ENCODE data around the gene BLTP3A. TPM values are rescaled to one million over a fixed set of nuclear protein-coding genes. Genes with fewer than 3 reads are reported as not detected.

BLTP3A gene
- total and polyA plus RNA-seq, 2 of the 13 experiments (the other 11 are each of a cell fraction or from before 2014, with no cell fraction given) = 22.1 to 24.0 TPM

GRCh38 chr6:34836008-34836407 is 44.1 kb downstream of the BLTP3A start (continued):
- TF ChIP-seq, protein P1, sequence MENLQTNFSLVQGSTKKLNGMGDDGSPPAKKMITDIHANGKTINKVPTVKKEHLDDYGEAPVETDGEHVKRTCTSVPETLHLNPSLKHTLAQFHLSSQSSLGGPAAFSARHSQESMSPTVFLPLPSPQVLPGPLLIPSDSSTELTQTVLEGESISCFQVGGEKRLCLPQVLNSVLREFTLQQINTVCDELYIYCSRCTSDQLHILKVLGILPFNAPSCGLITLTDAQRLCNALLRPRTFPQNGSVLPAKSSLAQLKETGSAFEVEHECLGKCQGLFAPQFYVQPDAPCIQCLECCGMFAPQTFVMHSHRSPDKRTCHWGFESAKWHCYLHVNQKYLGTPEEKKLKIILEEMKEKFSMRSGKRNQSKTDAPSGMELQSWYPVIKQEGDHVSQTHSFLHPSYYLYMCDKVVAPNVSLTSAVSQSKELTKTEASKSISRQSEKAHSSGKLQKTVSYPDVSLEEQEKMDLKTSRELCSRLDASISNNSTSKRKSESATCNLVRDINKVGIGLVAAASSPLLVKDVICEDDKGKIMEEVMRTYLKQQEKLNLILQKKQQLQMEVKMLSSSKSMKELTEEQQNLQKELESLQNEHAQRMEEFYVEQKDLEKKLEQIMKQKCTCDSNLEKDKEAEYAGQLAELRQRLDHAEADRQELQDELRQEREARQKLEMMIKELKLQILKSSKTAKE (CRISPR knock-in tag; IDR thresholded peaks at IDR 0.05; ENCODE audit: borderline replicate concordance) = no peak

DNA sequence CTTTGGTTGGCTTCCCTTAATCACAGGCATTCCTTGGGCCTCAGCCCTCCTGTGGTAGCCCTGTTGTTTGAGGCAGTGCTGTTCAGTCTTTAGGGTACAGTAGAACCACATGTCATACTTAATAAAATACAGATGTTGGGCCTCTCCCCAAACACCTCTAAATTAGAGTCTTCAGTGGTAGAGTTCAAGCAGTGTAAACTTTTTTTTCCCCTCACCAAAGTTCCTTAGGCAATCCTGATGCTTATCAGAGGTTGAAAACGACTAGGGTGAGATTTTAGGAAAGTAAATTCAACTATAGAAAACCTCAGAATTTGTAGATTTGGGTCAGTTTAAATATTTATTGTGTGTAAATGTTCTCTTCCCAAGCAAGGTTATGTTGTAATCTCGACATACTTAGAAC is 44.6 kb downstream of the BLTP3A start:
- Histone ChIP-seq H3K4me2 (ENCODE audit: low read depth, low read length) (no peak overlapping the region), H3K27me3 (ENCODE audit: control insufficient read depth in 1 of 2, insufficient read depth in 2 of 2, low read length in 2 of 2) (no peaks in the 10 kb centered on the region), H3K9ac (ENCODE audit: insufficient read depth, low read depth, low read length) (no peak overlapping the region), H3K9me3 (ENCODE audit: low read length) (no peaks in the 10 kb centered on the region), H4K20me1 (ENCODE audit: insufficient read depth, low read length) (no peaks in the 10 kb centered on the region), H3K4me3 (replicated peaks in 1 of 3; ENCODE audit: insufficient read depth in 1 of 3, low read depth in 2 of 3, low read length in 3 of 3) (no peak overlapping the region), H3K4me1 (ENCODE audit: insufficient read depth, low read length) (no peaks in the 10 kb centered on the region), H3K79me2 (ENCODE audit: insufficient read depth, low read length) (no peaks in the 10 kb centered on the region), H2AFZ (ENCODE audit: low read length) (no peak overlapping the region), H3K36me3 (replicated peaks in 1 of 2; ENCODE audit: control insufficient read depth in 1 of 2, insufficient read depth in 2 of 2, low read length in 2 of 2) (peaks cover 33 to 65% of the 10 kb centered on the region in 2 experiments), H3K27ac (ENCODE audit: extremely low read length, insufficient read depth, low read length) (no peak overlapping the region)
- ChIA-PET CTCF (ENCODE audit: low intra/inter-chr PET ratio, low total read pairs) (no interaction called here), POLR2A (no interaction called here)
- FAIRE-seq (no peak), DNase-seq (ENCODE audit: low spot score) (no peak), ATAC-seq (no peak)
- no TSS peak for BruUV-seq (replicated peaks)
- intact Hi-C loops (cut with micrococcal nuclease; ENCODE audit: unreplicated experiment) = no loop called here
- no peak for TF ChIP-seq MAFG (CRISPR knock-in tag; IDR thresholded peaks at IDR 0.05)
- TF ChIP-seq AHR (CRISPR knock-in tag; IDR thresholded peaks at IDR 0.05) = no peak
- no peak for TF ChIP-seq ZNF768 (CRISPR knock-in tag; IDR thresholded peaks at IDR 0.05)
- no peak for TF ChIP-seq PCBP2 (optimal IDR thresholded peaks at IDR 0.05; ENCODE audit: low read depth, low read length, poor library complexity, severe bottlenecking)
- WGBS (ENCODE audit: low lambda C conversion rate) = 82% methylated on average over 2 of the region's 2 CpGs
- in situ Hi-C loops (cut with HindIII; ENCODE audit: extremely low pct_ligation_motif_present, low pct_unique_long_range_greater_than_20kb) = no loop called here

GRCh38 chr6:34837528-34837927 is 45.6 kb downstream of the BLTP3A start:
- Histone ChIP-seq H2AFZ (ENCODE audit: low read length) (no peak overlapping the region), H3K27me3 (ENCODE audit: control insufficient read depth in 1 of 2, insufficient read depth in 2 of 2, low read length in 2 of 2) (no peaks in the 10 kb centered on the region), H4K20me1 (ENCODE audit: insufficient read depth, low read length) (no peaks in the 10 kb centered on the region), H3K4me1 (ENCODE audit: insufficient read depth, low read length) (no peaks in the 10 kb centered on the region), H3K4me2 (ENCODE audit: low read depth, low read length) (no peak overlapping the region), H3K4me3 (replicated peaks in 1 of 3; ENCODE audit: insufficient read depth in 1 of 3, low read depth in 2 of 3, low read length in 3 of 3) (no peak overlapping the region), H3K27ac (ENCODE audit: extremely low read length, insufficient read depth, low read length) (no peak overlapping the region), H3K36me3 (replicated peaks in 1 of 2; ENCODE audit: control insufficient read depth in 1 of 2, insufficient read depth in 2 of 2, low read length in 2 of 2) (peaks cover 34 to 67% of the 10 kb centered on the region in 2 experiments), H3K79me2 (ENCODE audit: insufficient read depth, low read length) (no peaks in the 10 kb centered on the region), H3K9ac (ENCODE audit: insufficient read depth, low read depth, low read length) (no peak overlapping the region), H3K9me3 (ENCODE audit: low read length) (no peaks in the 10 kb centered on the region)
- CTCF ChIA-PET (ENCODE audit: low intra/inter-chr PET ratio, low total read pairs) = no interaction called here
- DNase-seq (ENCODE audit: low spot score) (no peak), ATAC-seq (no peak), FAIRE-seq (no peak)
- in situ Hi-C loops (cut with HindIII; ENCODE audit: extremely low pct_ligation_motif_present, low pct_unique_long_range_greater_than_20kb) = no loop called here
- POLR2A ChIA-PET = no interaction called here
- intact Hi-C loops (cut with micrococcal nuclease; ENCODE audit: unreplicated experiment) = no loop called here
- BruUV-seq (replicated peaks) = no TSS peak
- no peak for TF ChIP-seq GATAD2A (CRISPR knock-in tag; IDR thresholded peaks at IDR 0.05)
- no peak for TF ChIP-seq ZBTB8A (CRISPR knock-in tag; IDR thresholded peaks at IDR 0.05; ENCODE audit: borderline replicate concordance, low read depth)
- TF ChIP-seq SSRP1 (CRISPR knock-in tag; IDR thresholded peaks at IDR 0.05) = no peak
- no peak for TF ChIP-seq RFX1 (IDR thresholded peaks at IDR 0.05)
- no peak for TF ChIP-seq ZFP36 (IDR thresholded peaks at IDR 0.05; ENCODE audit: borderline replicate concordance, low read depth, low read length, partially characterized antibody)

Measured in HepG2 (cell line).